ENCODE results near the gene FREM2. TPM values are rescaled to one million over a fixed set of nuclear protein-coding genes. Genes with fewer than 3 reads are reported as not detected.

The FREM2 gene
- total RNA-seq, 1 donor from 2014 or later = 13.9 TPM

- intact Hi-C loops (cut with DNase I) = no loop called here
- H3K4me1 ChIP-seq = no peaks in the 10 kb centered on the region
- H3K9me3 ChIP-seq = no peaks in the 10 kb centered on the region
- no peaks in the 10 kb centered on the region for H3K36me3 ChIP-seq
- no peak for ATAC-seq
- no peak for DNase-seq
- H3K27me3 ChIP-seq = no peaks in the 10 kb centered on the region
- no peak overlapping the region for H3K27ac ChIP-seq
- no peak for TF ChIP-seq CTCF (IDR thresholded peaks at IDR 0.05)
- no peak overlapping the region for H3K4me3 ChIP-seq
These were observed 167.3 kb downstream of the FREM2 start for GRCh38 chr13:38854226-38854625.

GRCh38 chr13:38856065-38856464, 169.2 kb downstream of the FREM2 start:
- Histone ChIP-seq H3K9me3 (no peaks in the 10 kb centered on the region), H3K27me3 (no peaks in the 10 kb centered on the region), H3K36me3 (no peaks in the 10 kb centered on the region), H3K4me3 (no peak overlapping the region), H3K27ac (no peak overlapping the region), H3K4me1 (no peaks in the 10 kb centered on the region)
- ATAC-seq = no peak
- TF ChIP-seq CTCF (IDR thresholded peaks at IDR 0.05) = no peak
- DNase-seq = no peak
- intact Hi-C loops (cut with DNase I) = no loop called here

- Histone ChIP-seq H3K4me3 (no peak overlapping the region), H3K36me3 (no peaks in the 10 kb centered on the region), H3K9me3 (no peaks in the 10 kb centered on the region), H3K27ac (no peak overlapping the region), H3K4me1 (no peaks in the 10 kb centered on the region), H3K27me3 (no peaks in the 10 kb centered on the region)
- ATAC-seq (no peak), DNase-seq (no peak)
- TF ChIP-seq CTCF (IDR thresholded peaks at IDR 0.05) = no peak
- intact Hi-C loops (cut with DNase I) = no loop called here
These were observed 175.6 kb downstream of the FREM2 start for GRCh38 chr13:38862443-38862842.

GRCh38 chr13:38863536-38863935, 176.7 kb downstream of the FREM2 start:
- Histone ChIP-seq H3K27me3 (no peaks in the 10 kb centered on the region), H3K36me3 (no peaks in the 10 kb centered on the region), H3K9me3 (no peaks in the 10 kb centered on the region), H3K27ac (no peak overlapping the region), H3K4me1 (no peaks in the 10 kb centered on the region), H3K4me3 (no peak overlapping the region)
- DNase-seq = no peak
- intact Hi-C loops (cut with DNase I) = no loop called here
- ATAC-seq = no peak
- TF ChIP-seq CTCF (IDR thresholded peaks at IDR 0.05) = no peak

GRCh38 chr13:38866649-38867048, 179.8 kb downstream of the FREM2 start:
- Histone ChIP-seq H3K27me3 (no peaks in the 10 kb centered on the region), H3K4me3 (no peak overlapping the region), H3K4me1 (no peaks in the 10 kb centered on the region), H3K36me3 (no peaks in the 10 kb centered on the region), H3K9me3 (no peaks in the 10 kb centered on the region), H3K27ac (no peak overlapping the region)
- intact Hi-C loops (cut with DNase I) = no loop called here
- no peak for TF ChIP-seq CTCF (IDR thresholded peaks at IDR 0.05)
- DNase-seq (no peak), ATAC-seq (no peak)

- no peak for ATAC-seq
- Histone ChIP-seq H3K4me1 (no peaks in the 10 kb centered on the region), H3K27me3 (no peaks in the 10 kb centered on the region), H3K9me3 (no peaks in the 10 kb centered on the region), H3K27ac (no peak overlapping the region), H3K36me3 (no peaks in the 10 kb centered on the region), H3K4me3 (no peak overlapping the region)
- no peak for TF ChIP-seq CTCF (IDR thresholded peaks at IDR 0.05)
- intact Hi-C loops (cut with DNase I) = no loop called here
- no peak for DNase-seq
These were observed 181.5 kb downstream of the FREM2 start for GRCh38 chr13:38868399-38868798.

All from upper lobe of right lung (tissue), 1 donor.